HG03469 (cell line): ENCODE results near the gene ARNT2.

Experiments used
- ATAC-seq: cut with Tn5 transposase; IDR thresholded peaks from one replicate; pipeline ENCODE4 v1.9.1; 2021; ENCODE audit warnings: mild to moderate bottlenecking, moderate library complexity, moderate number of reproducible peaks; ENCODE audit not compliant: unreplicated experiment

ARNT2 gene

GRCh38 chr15:80587816-80588456, 183.8 kb downstream of the ARNT2 start:
- no peak for ATAC-seq

GRCh38 chr15:80588801-80589200, 184.6 kb downstream of the ARNT2 start:
- ATAC-seq: no peak

GRCh38 chr15:80590761-80591355, 186.7 kb downstream of the ARNT2 start:
- no peak for ATAC-seq

- no peak for ATAC-seq
Observed at GRCh38 chr15:80591471-80591870, 187.3 kb downstream of the ARNT2 start.

- ATAC-seq: no peak
Observed at GRCh38 chr15:80591938-80592825, 188.0 kb downstream of the ARNT2 start.

GRCh38 chr15:80593486-80594030, 189.4 kb downstream of the ARNT2 start:
- no peak for ATAC-seq

GRCh38 chr15:80594091-80594889, 190.1 kb downstream of the ARNT2 start:
- ATAC-seq: no peak

- no peak for ATAC-seq
Observed at GRCh38 chr15:80595396-80595795, 191.2 kb downstream of the ARNT2 start.

- ATAC-seq: no peak
Observed at GRCh38 chr15:80596521-80596976, 192.4 kb downstream of the ARNT2 start.

- ATAC-seq: no peak
Observed at GRCh38 chr15:80597076-80597475, 192.9 kb downstream of the ARNT2 start.

- no peak for ATAC-seq
Observed at GRCh38 chr15:80599359-80599758, 195.2 kb downstream of the ARNT2 start.

GRCh38 chr15:80600626-80601025, 196.4 kb downstream of the ARNT2 start:
- ATAC-seq: no peak

GRCh38 chr15:80601256-80601655, 197.1 kb downstream of the ARNT2 start:
- ATAC-seq: no peak

- no peak for ATAC-seq
Observed at GRCh38 chr15:80604583-80605575, 200.7 kb downstream of the ARNT2 start.

- no peak for ATAC-seq
Observed at GRCh38 chr15:80605591-80606150, 201.5 kb downstream of the ARNT2 start.

GRCh38 chr15:80606511-80607071, 202.4 kb downstream of the ARNT2 start:
- ATAC-seq: no peak

GRCh38 chr15:80607287-80607980, 203.3 kb downstream of the ARNT2 start:
- no peak for ATAC-seq

- ATAC-seq: no peak
Observed at GRCh38 chr15:80608688-80609087, 204.5 kb downstream of the ARNT2 start.
